Inferior parietal cortex (tissue), 1 donor: Measurements from ENCODE around the gene GPHN.

Source experiments
- DNase-seq: peaks from one replicate; pipeline ENCODE4 v3.0.0-alpha.2; 2016; ENCODE audit errors: extremely low spot score

Gene GPHN

GRCh38 chr14:66923251-66923650 lies 415.3 kb downstream of the GPHN start:
- no peak for DNase-seq

- DNase-seq = no peak
Measured at GRCh38 chr14:66939409-66939808, 431.5 kb downstream of the GPHN start.

- DNase-seq = no peak
Measured at GRCh38 chr14:66944872-66945271, 436.9 kb downstream of the GPHN start.

GRCh38 chr14:66955159-66955558 lies 447.2 kb downstream of the GPHN start:
- DNase-seq = no peak

GRCh38 chr14:66959437-66960050 lies 451.6 kb downstream of the GPHN start:
- DNase-seq = no peak

- DNase-seq = no peak
Measured at GRCh38 chr14:66965831-66966230, 457.9 kb downstream of the GPHN start.

- DNase-seq = no peak
Measured at GRCh38 chr14:66972469-66972868, 464.5 kb downstream of the GPHN start.

GRCh38 chr14:66974397-66975025 lies 466.6 kb downstream of the GPHN start:
- no peak for DNase-seq

GRCh38 chr14:66975251-66975650 lies 467.3 kb downstream of the GPHN start:
- no peak for DNase-seq

GRCh38 chr14:66979101-66979974 lies 471.4 kb downstream of the GPHN start:
- no peak for DNase-seq

- no peak for DNase-seq
Measured at GRCh38 chr14:66982247-66982646, 474.3 kb downstream of the GPHN start.

GRCh38 chr14:66992776-66993175 lies 484.8 kb downstream of the GPHN start:
- DNase-seq = no peak

GRCh38 chr14:66993512-66993911 lies 485.6 kb downstream of the GPHN start:
- DNase-seq = no peak

GRCh38 chr14:66998013-66998412 lies 490.1 kb downstream of the GPHN start:
- DNase-seq = no peak

- DNase-seq = no peak
Measured at GRCh38 chr14:66999978-67000377, 492.0 kb downstream of the GPHN start.

GRCh38 chr14:67002994-67003753 lies 495.2 kb downstream of the GPHN start:
- no peak for DNase-seq

- no peak for DNase-seq
Measured at GRCh38 chr14:67004521-67004920, 496.6 kb downstream of the GPHN start.

GRCh38 chr14:67010602-67011001 lies 502.7 kb downstream of the GPHN start:
- no peak for DNase-seq

GRCh38 chr14:67016856-67017255 lies 508.9 kb downstream of the GPHN start:
- DNase-seq = no peak

- DNase-seq = no peak
Measured at GRCh38 chr14:67018720-67019119, 510.8 kb downstream of the GPHN start.

GRCh38 chr14:67019796-67020195 lies 511.8 kb downstream of the GPHN start:
- no peak for DNase-seq
